GM18867 (cell line): ENCODE results near the gene CCDC9B.

ENCODE experiments used
- ATAC-seq: cut with Tn5 transposase; IDR thresholded peaks from one replicate; pipeline ENCODE4 v1.9.1; 2021; ENCODE audit warnings: mild to moderate bottlenecking, moderate library complexity; ENCODE audit not compliant: unreplicated experiment

CCDC9B gene

DNA sequence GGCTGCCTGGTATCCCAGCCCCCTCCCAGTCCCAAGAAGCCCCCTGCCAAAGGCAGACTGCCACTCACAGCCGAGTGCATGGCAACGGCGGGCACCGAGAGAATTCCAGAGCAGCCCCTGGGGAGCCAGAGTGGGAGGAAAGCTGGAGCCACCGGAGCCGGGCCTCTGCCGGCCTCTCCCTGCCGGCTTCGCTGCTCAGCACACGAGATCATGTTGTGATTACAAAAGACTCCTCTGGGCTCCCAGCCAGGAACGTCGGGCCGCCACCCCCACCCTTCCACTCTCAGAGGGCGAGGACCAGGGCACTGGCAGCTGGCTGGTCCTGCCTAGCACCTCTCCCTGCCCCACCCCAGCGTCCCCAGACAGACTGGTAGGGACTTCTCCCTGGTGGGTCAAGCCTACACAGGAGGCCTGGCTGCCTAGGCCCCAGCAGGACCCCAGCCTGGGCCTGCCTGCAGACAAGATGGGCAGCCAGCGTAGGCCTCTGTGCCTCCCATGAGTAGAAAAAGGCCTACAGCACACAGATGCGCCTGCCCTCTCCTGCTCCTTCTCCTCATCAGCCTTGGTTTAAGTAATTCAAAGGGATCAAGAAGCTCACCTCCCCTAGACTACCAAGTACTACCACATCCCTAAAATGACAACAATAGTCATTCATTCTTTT lies at the start of gene CCDC9B:
Gene CCDC9B, minus strand, starts transcription at position 200 of the 661 bp plus-strand sequence. Its CDS starts 120 bp downstream, at position 80.
- ATAC-seq, result no peak

DNA sequence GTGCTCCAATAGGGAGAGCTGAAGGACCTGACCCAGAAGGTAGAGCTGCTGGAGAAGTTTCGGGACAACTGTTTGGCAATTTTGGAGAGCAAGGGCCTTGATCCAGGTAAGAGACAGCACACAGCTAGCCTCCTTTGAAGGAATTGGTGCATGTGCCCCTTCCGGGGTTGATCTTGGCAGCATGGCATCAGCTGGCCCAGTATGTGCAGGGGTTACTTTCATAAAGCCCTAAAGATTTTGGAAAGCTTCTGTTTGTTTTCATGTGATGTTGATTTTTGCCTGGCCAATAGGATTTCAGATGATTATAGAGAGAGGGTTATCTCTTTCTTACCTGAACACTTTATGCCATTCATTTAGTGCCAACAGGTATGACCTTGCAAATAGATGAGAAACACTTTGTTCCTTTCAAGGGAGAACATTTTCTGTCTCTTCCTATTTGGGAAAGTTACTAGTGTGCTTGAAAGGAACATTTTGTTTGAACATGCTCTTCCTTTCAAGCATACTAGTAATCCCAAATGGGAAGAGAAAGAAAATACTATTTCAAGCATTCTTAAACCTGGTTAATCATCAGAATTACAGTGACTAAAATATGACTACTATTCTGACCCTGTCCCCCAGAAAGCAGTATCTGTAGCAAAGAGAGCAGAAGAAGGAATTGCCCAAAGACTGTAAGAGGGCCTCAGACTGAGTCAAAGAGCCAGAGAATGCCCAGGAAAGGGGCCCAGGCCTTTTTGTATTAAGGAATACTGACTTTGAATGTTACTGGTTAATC lies 49.3 kb upstream of the CCDC9B start:
- no peak for ATAC-seq

DNA sequence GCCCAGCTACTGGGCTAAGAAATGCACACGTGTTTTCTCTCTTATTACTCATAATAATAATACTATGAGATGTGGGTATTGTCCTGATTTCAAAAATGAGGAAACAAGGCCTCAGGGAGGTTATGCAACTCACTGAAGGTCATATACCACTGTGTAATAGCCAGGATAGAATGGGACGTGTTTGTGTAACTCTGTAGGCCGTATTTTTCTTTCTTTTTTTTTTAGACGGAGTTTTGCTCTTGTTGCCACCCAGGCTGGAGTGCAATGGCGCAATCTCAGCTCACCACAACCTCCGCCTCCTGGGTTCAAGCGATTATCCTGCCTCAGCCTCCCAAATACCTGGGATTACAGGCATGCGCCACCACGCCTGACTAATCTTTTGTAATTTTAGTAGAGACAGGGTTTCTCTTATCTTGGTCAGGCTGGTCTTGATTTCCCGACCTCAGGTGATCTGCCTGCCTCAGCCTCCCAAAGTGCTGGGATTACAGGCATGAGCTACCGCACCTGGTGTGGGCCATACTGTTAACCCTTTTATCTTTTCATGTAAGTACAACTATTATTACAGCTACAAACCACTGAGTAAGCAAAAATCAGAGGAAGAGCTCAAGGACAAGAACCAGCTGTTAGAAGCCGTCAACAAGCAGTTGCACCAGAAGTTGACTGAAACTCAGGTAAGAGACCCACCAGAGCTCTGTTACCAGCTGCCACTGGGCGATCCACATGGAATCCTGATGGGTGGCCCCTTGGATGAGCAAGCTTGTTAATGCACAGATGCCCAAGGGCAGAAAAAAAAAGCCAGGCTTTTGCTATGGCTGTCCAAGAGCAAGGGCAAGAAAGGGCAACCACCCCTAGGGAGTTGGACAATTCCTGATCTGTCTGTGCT lies 48.4 kb upstream of the CCDC9B start:
- ATAC-seq, result no peak

- ATAC-seq, result no peak
These were observed 45.7 kb upstream of the CCDC9B start for GRCh38 chr15:40386480-40386879.

DNA sequence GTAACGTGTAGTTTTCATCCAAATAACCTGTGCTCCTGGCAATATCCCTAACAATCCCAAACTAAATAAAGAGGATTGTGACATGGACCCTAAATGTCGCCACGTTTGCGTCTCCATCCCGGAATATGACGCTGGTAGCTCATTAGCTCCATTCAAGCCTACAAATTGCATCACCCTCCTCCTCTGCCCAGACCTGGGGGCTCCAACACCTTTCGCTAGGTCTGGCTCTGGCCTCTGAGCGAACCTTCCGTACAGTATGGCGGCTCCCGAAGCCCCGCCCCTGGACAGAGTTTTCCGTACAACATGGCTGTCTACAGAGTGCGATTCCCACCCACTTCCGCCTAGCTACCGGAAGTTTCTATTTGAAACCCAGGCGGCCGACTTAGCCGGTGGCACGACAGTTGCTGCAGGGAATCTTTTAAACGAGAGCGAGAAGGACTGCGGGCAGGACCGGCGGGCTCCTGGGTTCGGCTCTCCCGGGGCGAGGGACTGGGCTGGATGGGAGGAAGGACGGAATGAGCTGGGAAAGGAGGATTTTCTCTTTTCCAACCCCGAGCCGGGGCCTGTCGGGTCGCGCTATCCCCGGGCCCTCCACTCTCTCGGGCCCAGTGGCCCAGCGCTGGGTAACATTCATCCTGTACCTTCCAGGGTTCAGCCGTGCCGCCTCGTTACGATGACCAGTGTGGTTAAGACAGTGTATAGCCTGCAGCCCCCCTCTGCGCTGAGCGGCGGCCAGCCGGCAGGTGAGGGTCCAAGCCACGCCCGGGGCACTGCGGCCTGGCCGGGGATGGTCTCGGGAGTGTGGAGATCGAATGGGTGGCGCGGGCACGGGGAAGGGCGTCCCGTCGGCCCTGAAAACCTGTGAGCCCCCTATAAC lies 42.1 kb upstream of the CCDC9B start, which contains the start of gene KNSTRN:
Gene KNSTRN, plus strand, starts transcription at position 142 of the 877 bp plus-strand sequence. Its CDS starts 115 bp downstream, at position 257.
- peak; percentile 98 for ATAC-seq

GRCh38 chr15:40381818-40382529 lies 41.2 kb upstream of the CCDC9B start:
- ATAC-seq, result no peak

GRCh38 chr15:40380636-40381035 lies 39.9 kb upstream of the CCDC9B start:
- no peak for ATAC-seq

GRCh38 chr15:40379853-40380252 lies 39.1 kb upstream of the CCDC9B start:
- ATAC-seq, result no peak

DNA sequence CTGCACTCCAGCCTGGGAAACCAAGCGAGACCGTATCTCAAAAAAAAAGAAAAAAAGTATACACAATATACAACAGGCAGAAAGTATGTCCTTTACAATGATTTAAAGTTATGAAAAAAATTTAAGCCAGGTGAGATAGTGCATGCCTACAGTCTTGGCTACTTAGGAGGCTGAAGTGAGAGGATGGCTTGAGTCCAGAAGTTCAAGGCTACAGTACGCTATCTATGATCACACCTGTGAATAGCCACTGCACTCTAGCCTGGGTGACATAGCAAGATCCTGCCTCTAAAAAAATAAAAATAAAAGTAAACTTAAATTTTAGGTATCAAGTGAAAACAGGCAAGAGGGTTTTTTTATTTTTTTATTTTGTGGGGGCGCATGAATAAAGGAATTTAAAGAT lies 38.6 kb upstream of the CCDC9B start:
- ATAC-seq, result no peak

DNA sequence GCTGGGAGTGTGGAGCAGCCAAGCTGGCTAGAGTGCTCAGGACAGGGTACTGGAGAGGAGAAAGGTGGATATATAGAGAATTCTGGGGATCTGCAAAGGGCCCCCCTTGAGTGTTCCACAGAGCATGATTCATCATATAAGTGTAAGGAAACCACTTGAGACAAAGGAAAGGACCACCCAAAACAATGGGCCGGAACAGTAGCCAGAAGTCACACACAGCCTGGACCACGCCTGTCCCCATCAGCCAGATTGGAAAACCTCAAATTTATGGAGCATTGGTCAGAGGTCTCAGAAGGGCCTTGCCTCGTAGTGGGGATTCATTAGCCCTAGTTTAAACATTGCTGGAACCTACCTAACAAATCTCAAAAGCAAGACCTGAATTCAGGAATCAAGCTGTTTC lies 36.9 kb upstream of the CCDC9B start:
- ATAC-seq, result no peak

- no peak for ATAC-seq
These were observed 32.2 kb upstream of the CCDC9B start for GRCh38 chr15:40372981-40373380.

GRCh38 chr15:40369971-40370370 lies 29.2 kb upstream of the CCDC9B start:
- no peak for ATAC-seq

GRCh38 chr15:40369474-40369869 lies 28.7 kb upstream of the CCDC9B start:
- no peak for ATAC-seq

GRCh38 chr15:40368719-40369473 lies 28.2 kb upstream of the CCDC9B start:
- no peak for ATAC-seq

- ATAC-seq, result peak; percentile 84
These were observed 27.2 kb upstream of the CCDC9B start for GRCh38 chr15:40367686-40368611.

DNA sequence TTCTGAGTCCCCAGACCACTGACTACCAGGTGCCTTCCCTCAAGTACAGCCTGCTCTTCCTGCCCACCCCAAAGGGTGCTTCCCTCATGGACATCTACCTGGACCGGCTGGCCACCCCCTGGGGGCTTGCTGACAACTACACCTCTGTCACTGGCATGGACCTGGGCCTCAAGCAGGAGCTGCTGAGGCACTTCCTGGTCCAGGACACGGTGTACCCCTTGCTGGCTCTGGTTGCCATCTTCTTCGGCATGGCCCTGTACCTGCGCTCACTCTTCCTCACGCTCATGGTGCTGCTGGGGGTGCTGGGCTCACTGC lies 26.6 kb upstream of the CCDC9B start:
- ATAC-seq, result no peak

GRCh38 chr15:40366457-40367370 lies 26.0 kb upstream of the CCDC9B start:
- ATAC-seq, result no peak
